GM19372 (cell line): Measurements from ENCODE around the gene FTH1.

ENCODE experiments used
- ATAC-seq: cut with Tn5 transposase; IDR thresholded peaks from one replicate; pipeline ENCODE4 v1.9.1; 2021; ENCODE audit warnings: mild to moderate bottlenecking, low read depth, moderate library complexity; ENCODE audit not compliant: unreplicated experiment

The FTH1 gene

GRCh38 chr11:61980783-61981541 lies 13.5 kb upstream of the FTH1 start:
- ATAC-seq, result no peak

GRCh38 chr11:61978703-61979661 lies 11.5 kb upstream of the FTH1 start:
- no peak for ATAC-seq

DNA sequence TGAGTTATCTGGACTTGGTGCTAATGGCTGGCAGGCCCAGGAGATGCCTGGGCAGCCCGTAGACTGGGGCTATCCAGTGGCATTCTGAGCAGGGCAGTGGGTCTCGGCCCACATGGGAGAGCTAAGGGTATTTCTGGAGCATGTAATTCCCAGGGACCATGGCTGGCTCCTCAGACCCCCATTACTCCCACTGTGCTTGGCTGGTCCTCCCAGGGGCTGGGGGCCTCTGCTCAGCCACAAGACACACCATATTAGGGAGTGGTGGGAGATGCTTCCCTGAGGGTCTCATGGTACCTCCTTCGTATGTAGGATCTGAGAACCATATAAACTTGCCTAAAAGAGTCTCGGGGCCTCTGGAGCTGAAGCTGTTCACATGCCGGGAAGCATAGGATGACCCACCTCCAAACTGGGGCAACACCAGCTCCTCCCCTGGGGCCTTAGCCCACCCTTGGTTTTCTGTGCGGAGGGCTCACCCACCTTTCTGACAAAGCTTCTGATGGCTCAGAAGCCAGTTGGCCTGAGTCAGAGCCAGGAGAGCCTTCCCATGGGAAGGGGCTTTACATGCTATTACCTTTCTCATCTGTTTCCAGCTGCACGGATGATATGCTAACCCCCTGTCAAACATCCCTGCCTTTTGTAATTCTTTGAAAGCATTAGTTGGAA lies 9.5 kb upstream of the FTH1 start:
- no peak for ATAC-seq

DNA sequence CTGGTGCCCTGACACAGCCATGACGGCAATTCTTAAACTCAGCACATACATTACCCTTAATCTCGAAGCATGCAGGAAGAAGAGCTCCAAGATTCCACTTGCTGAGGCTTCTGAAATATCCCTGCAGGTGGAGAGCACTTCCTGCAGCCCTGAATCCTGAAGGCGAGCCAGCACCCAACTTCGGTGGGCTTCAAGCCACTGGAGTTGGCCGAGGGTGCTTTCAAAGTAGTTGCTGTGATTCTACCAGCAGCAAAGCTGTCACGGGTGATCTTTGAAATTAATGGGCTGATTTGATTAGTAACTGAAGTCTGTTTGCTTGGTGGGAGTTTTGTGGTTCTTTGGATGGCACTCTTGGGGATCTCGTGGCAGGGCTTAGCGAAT lies 9.0 kb upstream of the FTH1 start:
- no peak for ATAC-seq

DNA sequence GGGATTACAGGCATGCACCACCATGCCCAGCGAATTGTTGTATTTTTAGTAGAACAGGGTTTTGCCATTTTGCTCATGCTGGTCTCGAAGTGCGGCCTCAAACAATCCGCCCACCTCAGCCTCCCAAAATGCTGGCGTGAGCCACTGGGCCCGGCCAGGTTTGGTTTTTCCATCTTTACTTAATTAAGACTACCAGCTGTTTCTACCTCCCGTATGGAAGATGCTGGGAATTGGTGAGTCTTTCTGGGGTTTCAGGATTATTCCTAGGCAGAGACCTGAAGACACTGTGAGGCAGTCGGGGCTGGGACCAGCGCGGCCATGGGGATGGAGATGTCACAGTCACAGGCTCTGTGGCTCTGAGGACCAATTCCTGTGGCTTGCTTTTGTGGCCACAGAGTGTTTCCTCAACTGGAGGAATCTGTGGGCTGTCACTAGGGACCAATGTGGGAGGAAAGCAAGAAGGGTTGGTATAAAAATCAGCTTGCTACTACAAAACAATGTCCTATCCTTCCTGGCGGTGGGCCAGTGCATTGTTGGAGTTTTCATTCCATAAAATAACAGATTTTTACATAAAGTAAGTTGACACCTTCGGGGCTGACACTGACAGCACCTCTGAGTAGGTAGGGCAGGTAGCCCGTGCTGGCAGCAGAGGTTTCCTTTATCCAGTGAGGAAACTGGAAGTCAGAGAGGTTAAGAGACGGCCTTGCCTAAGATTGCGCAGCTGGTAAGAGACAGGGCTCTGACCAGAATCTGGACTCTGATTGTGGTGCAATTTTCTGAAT lies 8.4 kb upstream of the FTH1 start:
- ATAC-seq, result no peak

DNA sequence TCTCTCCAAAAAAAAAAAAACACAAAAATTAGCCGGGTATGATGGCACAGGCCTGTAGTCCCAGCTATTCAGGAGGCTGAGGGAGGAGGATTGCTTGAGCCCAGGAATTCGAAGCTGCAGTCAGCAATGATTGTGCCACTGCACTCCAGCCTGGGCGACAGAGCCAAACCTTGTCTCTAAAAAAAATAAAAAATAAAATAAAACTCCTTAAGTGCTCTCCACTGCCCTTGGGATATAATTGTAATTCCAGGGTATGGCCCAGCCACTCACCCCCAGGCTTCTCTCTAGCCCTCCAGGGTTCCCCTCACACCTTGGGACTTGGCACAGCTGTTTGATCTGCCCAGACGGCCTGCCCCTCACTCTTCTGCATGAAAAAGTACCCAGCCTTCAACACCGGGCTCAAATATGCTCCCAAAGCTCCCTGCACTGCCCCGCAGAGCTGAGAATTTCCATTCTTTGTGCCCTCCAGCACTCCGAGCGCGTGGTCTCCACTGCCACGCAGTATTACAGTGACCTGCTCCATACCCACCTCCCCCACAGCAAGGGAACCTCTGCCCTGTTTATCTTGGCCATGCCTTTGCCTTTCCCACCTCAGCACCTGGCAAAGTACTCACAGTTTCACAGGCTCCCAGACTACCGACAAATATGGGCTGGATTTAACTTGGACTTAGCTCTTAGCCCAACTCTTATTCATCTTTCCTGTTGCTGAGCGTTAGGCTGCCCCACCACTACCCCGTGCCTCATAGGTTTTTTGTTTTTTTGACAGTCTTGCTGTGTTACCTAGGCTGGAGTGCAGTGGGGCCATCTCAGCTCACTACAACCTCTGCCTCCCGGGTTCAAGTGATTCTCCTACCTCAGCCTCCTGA lies 7.6 kb upstream of the FTH1 start:
- no peak for ATAC-seq

- ATAC-seq, result no peak
Measured at GRCh38 chr11:61973476-61974162, 6.2 kb upstream of the FTH1 start.

- ATAC-seq, result no peak
Measured at GRCh38 chr11:61972672-61973475, 5.4 kb upstream of the FTH1 start.

DNA sequence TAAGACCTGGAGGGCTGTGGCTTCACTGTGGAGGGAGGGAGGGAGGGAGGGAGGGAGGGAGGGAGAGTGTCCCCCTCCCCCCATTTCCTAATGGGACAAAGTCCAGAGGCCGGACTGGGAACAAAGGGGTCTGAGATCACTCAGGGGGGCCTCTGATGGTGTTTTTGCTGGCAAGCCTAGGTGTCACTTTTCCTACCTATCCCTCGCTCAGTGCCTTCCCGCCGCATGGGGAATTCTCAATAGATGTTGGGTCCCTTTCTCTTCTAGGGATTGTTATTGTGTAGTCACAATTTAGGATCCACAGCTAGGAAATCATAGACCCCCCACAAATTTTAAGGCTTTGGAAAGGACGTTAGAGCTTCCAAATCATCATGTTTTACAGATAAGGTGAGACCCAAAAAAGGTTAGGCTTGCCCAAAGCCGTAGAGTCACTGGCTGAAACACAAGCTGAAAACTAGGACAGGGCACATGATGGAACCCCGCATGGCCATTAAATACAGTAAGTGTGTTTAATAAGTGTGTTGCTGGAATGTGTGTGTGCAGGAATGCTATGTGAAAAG lies 4.8 kb upstream of the FTH1 start:
- ATAC-seq, result no peak

GRCh38 chr11:61971248-61972111 lies 4.0 kb upstream of the FTH1 start:
- no peak for ATAC-seq

DNA sequence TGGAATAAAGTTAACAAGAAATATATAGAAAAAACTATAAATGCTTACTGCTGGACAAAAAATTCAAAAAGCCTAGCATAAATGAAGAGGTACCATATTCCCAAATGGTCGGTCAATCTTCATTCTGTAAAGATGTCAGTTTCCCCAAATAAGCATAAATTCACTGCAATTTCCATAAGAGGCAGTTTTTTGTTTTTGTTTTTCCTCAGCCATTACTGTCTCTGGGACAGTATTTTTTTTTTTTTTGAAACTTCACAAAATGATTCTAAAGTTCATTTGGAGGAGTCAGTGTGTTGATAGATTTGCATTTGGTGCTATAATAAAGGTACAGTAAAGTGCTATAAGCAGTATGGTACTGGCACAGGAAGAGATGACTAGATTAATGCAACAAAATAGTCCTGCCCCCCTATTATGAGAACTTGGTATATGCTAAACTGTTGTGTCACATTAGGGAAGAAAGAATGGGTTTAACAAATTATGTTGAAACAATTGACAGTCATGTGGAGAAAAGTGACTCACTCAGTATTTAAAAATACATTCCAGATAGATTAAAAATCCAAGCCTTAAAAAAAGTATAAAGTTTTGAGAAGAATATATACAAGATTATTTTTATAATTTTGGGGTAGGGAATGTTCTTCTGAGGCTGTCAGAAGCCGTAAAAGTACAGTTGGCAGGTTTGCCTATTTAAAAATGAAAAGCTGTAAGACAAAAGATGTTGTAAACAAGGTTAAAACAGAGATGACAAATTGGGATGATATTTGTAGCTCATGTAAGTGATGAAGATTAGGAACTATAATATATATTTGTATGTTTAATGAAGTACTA lies 2.6 kb upstream of the FTH1 start:
- ATAC-seq, result no peak

DNA sequence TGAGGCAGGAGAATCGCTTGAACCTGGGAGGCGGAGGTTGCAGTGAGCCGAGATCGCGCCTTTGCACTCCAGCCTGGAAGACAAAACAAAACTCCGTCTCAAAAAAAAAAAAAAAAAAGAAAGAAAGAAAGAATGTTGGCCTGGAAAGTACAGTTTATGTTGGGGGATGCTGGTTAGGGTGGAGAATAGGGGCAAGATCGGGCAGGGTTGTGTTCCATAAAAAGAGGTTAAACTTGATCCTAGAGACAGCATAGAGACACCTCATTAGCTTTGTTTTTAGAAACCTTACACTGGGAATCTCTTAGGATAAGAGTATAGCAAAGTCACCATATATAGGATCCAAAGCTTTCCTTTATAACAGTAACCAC lies 1.9 kb upstream of the FTH1 start:
- ATAC-seq, result no peak

DNA sequence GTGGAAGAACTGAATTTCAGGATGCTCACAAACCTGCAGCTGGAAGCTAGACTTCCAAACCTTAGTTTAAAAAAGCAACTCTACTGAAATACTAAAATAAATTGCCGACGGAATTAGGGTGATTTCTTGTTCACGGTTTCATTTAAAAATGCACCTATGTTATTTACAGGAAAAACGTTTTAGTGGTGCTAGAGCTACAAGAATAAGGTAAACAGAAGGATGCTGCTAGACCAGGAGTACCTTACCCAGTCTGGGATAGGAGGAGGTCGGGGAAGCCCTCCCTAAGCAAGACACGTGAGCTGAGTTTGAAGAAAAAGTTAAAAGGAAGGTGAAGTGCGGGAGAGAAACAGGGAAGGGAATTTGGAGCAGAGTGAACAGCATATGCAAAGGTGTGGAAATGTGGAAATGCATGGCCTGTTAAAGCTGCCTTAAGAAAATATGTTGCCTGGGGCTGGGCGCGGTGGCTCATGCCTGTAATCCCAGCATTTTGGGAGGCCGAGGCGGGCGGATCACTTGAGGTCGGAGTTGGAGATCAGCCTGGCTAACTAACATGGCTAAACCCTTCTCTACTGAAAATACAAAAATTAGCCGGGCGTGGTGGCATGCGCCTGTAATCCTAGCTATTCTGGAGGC lies 1.4 kb upstream of the FTH1 start:
- ATAC-seq, result no peak

GRCh38 chr11:61967924-61968757 lies 707 bp upstream of the FTH1 start:
- ATAC-seq, result peak; percentile 25

GRCh38 chr11:61966734-61967115 lies 709 bp downstream of the FTH1 start:
- ATAC-seq, result no peak
